OCI-LY1 (cell line): ENCODE data around the gene GULP1.

Source experiments
- H2AFZ ChIP-seq: fragments of 200-600 bp; sonication (generic), shearing (Covaris generic); 2 replicates; pipeline ENCODE4 v1.6.0; 2014; ENCODE audit warnings: antibody characterized with exemption, mild to moderate bottlenecking, low read length
- H3F3A ChIP-seq: fragments of 200-600 bp; sonication (generic), shearing (Covaris generic); 2 replicates; pipeline ENCODE4 v1.6.0; 2014; ENCODE audit warnings: mild to moderate bottlenecking, antibody characterized with exemption, low read length, moderate library complexity; ENCODE audit not compliant: insufficient read depth
- H3K27ac ChIP-seq: fragments of 200-600 bp; sonication (generic); 2 replicates; pipeline ENCODE4 v1.5.1; 2014; ENCODE audit warnings: low read length, mixed run types, mild to moderate bottlenecking, low read depth; ENCODE audit not compliant: poor library complexity, severe bottlenecking
- H3K27me3 ChIP-seq: fragments of 200-600 bp; sonication (generic); 2 replicates; pipeline ENCODE4 v1.6.0; 2014; ENCODE audit warnings: antibody characterized with exemption, mild to moderate bottlenecking, low read length, moderate library complexity; ENCODE audit not compliant: insufficient read depth
- H3K36me3 ChIP-seq: fragments of 200-600 bp; sonication (generic); 2 replicates; pipeline ENCODE4 v1.6.1; 2014; ENCODE audit warnings: mild to moderate bottlenecking, antibody characterized with exemption, low read length, moderate library complexity, mixed read lengths; ENCODE audit not compliant: insufficient read depth
- H3K4me1 ChIP-seq: fragments of 200-600 bp; sonication (generic); 2 replicates; pipeline ENCODE4 v1.5.1; 2014; ENCODE audit warnings: mild to moderate bottlenecking, low read length, moderate library complexity; ENCODE audit not compliant: insufficient read depth, severe bottlenecking
- H3K4me2 ChIP-seq: fragments of 200-600 bp; sonication (generic), shearing (Covaris generic); 2 replicates; pipeline ENCODE4 v1.6.1; 2014; ENCODE audit warnings: low read length
- H3K4me3 ChIP-seq: fragments of 200-600 bp; sonication (generic); 2 replicates; pipeline ENCODE4 v1.5.1; 2014; ENCODE audit warnings: low read length, low read depth, mild to moderate bottlenecking, mixed read lengths; ENCODE audit not compliant: poor library complexity, severe bottlenecking
- H3K79me2 ChIP-seq: fragments of 200-600 bp; shearing (Covaris generic); 2 replicates; pipeline ENCODE4 v1.6.1; 2016; ENCODE audit warnings: mixed run types, low read length, mixed read lengths; ENCODE audit not compliant: insufficient read depth
- H3K9ac ChIP-seq: fragments of 200-600 bp; sonication (generic), shearing (Covaris generic); 2 replicates; pipeline ENCODE4 v1.6.1; 2014; ENCODE audit warnings: mild to moderate bottlenecking, low read length, mixed read lengths
- H3K9me2 ChIP-seq: fragments of 200-600 bp; sonication (generic), shearing (Covaris generic); 2 replicates; pipeline ENCODE4 v1.6.1; 2014; ENCODE audit warnings: low read depth, mild to moderate bottlenecking, low read length, mixed read lengths
- H3K9me3 ChIP-seq: fragments of 200-600 bp; shearing (Covaris generic); 2 replicates; pipeline ENCODE4 v1.6.1; 2014; ENCODE audit warnings: low read length, mixed read lengths
- H4K20me1 ChIP-seq: fragments of 200-600 bp; sonication (generic), shearing (Covaris generic); 2 replicates; pipeline ENCODE4 v1.6.0; 2016; ENCODE audit warnings: mild to moderate bottlenecking, low read length; ENCODE audit not compliant: insufficient read depth
- CTCF ChIP-seq: fragments of 200-600 bp; sonication (generic), shearing (Covaris generic); IDR thresholded peaks from 2 replicates; pipeline ENCODE4 v1.5.1; 2017; ENCODE audit warnings: mild to moderate bottlenecking, antibody characterized with exemption, low read length, moderate library complexity, mixed read lengths
- EZH2 ChIP-seq: fragments of 200-600 bp; sonication (generic), shearing (Covaris generic); IDR thresholded peaks from 2 replicates; pipeline ENCODE4 v1.8.0; 2017; ENCODE audit warnings: borderline replicate concordance, mixed run types, mild to moderate bottlenecking, antibody characterized with exemption, low read length, moderate library complexity, mixed read lengths

The GULP1 gene

GRCh38 chr2:188322569-188323551 is 31.2 kb downstream of the GULP1 start:
- Histone ChIP-seq H3F3A (no peaks in the 10 kb centered on the region), H4K20me1 (no peaks in the 10 kb centered on the region), H3K27me3 (no peaks in the 10 kb centered on the region), H3K4me2 (no peak overlapping the region), H3K9ac (no peak overlapping the region), H2AFZ (no peak overlapping the region), H3K79me2 (no peaks in the 10 kb centered on the region), H3K27ac (no peak overlapping the region), H3K4me1 (no peaks in the 10 kb centered on the region), H3K4me3 (no peak overlapping the region), H3K9me2 (no peaks in the 10 kb centered on the region), H3K9me3 (no peaks in the 10 kb centered on the region), H3K36me3 (no peaks in the 10 kb centered on the region)
- TF ChIP-seq CTCF = no peak
- TF ChIP-seq EZH2 = no peak

- Histone ChIP-seq H4K20me1 (no peaks in the 10 kb centered on the region), H3K4me2 (no peak overlapping the region), H3K9me3 (no peaks in the 10 kb centered on the region), H3K79me2 (no peaks in the 10 kb centered on the region), H3K36me3 (no peaks in the 10 kb centered on the region), H3K4me3 (no peak overlapping the region), H3K9me2 (no peaks in the 10 kb centered on the region), H3K27me3 (no peaks in the 10 kb centered on the region), H3K4me1 (no peaks in the 10 kb centered on the region), H3F3A (no peaks in the 10 kb centered on the region), H2AFZ (no peak overlapping the region), H3K9ac (no peak overlapping the region), H3K27ac (no peak overlapping the region)
- TF ChIP-seq EZH2 (no peak), CTCF (no peak)
Measured at GRCh38 chr2:188324067-188324466, 32.4 kb downstream of the GULP1 start.

GRCh38 chr2:188326290-188326668 is 34.6 kb downstream of the GULP1 start:
- TF ChIP-seq CTCF = no peak
- TF ChIP-seq EZH2 = no peak
- H3F3A ChIP-seq = no peaks in the 10 kb centered on the region
- no peak overlapping the region for H3K4me3 ChIP-seq
- no peak overlapping the region for H3K9ac ChIP-seq
- H3K9me2 ChIP-seq = no peaks in the 10 kb centered on the region
- no peaks in the 10 kb centered on the region for H3K79me2 ChIP-seq
- no peak overlapping the region for H3K4me2 ChIP-seq
- no peaks in the 10 kb centered on the region for H3K36me3 ChIP-seq
- H3K27ac ChIP-seq = no peak overlapping the region
- no peaks in the 10 kb centered on the region for H3K27me3 ChIP-seq
- no peaks in the 10 kb centered on the region for H3K4me1 ChIP-seq
- H3K9me3 ChIP-seq = no peaks in the 10 kb centered on the region
- no peak overlapping the region for H2AFZ ChIP-seq
- no peaks in the 10 kb centered on the region for H4K20me1 ChIP-seq
